ENCODE results near the gene HRH3. TPM values are rescaled to one million over a fixed set of nuclear protein-coding genes. Genes with fewer than 3 reads are reported as not detected.

Gene HRH3
- total RNA-seq, 2 donors from 2014 or later: 0.18 to 0.51 TPM

DNA sequence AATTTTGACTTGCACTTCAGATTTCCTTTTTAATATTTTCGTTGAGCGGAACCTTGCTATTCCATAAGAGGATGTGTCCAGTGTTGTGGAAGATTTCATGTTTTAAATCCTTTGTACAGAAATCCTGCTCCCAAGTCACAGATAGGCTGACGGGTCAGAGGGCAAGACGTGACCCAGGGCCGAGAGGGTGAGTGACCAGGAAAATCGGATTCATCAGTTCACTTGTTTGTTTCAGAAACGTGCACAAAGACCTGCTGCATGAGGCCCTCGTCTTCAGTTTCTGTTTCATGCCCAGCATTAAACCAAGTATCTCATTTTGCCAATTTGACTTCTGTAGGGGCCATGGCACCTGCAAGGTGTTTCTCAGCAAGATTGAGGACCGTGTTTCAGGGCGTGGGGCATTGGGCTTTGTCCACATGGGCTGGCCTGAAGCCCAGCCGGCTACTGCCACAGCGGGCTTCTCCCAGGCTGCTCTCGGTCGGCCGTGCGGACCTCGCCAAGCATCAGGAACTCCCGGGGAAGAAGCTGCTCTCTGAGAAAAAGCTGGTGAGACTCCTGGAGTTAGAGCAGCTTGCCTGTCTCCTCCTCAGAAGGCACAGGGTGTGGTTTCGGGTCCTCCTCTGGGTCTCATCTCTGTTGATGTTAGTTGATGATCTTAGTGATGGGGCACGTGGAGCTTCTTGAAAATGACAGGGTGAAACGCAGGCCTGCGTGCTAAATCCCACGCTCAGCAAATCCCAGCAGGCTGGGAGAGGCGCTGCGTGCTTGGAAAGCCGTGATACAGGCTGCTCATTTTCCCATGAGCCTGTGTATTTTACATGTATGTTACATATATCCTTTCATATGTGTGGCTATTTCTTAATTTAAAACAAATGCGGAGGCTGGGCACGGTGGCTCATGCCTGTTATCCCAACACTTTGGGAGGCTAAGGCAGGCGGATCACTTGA lies 26.7 kb downstream of the HRH3 start:
- H3K9me3 ChIP-seq: no peaks in the 10 kb centered on the region
- H3K36me3 ChIP-seq: peaks cover 0 to 7% of the 10 kb centered on the region in 2 donors
- no peak overlapping the region for H3K27ac ChIP-seq
- DNase-seq (ENCODE audit: low spot score): no peak
- no peaks in the 10 kb centered on the region for H3K4me1 ChIP-seq (replicated peaks)
- H3K27me3 ChIP-seq (replicated peaks; ENCODE audit: insufficient read depth): no peaks in the 10 kb centered on the region
- intact Hi-C loops (cut with DNase I): no loop called here
- no peak overlapping the region for H3K4me3 ChIP-seq
- no peak for TF ChIP-seq POLR2A (IDR thresholded peaks at IDR 0.05)
- no peak for TF ChIP-seq POLR2AphosphoS5 (IDR thresholded peaks at IDR 0.05)
- TF ChIP-seq, protein P1, sequence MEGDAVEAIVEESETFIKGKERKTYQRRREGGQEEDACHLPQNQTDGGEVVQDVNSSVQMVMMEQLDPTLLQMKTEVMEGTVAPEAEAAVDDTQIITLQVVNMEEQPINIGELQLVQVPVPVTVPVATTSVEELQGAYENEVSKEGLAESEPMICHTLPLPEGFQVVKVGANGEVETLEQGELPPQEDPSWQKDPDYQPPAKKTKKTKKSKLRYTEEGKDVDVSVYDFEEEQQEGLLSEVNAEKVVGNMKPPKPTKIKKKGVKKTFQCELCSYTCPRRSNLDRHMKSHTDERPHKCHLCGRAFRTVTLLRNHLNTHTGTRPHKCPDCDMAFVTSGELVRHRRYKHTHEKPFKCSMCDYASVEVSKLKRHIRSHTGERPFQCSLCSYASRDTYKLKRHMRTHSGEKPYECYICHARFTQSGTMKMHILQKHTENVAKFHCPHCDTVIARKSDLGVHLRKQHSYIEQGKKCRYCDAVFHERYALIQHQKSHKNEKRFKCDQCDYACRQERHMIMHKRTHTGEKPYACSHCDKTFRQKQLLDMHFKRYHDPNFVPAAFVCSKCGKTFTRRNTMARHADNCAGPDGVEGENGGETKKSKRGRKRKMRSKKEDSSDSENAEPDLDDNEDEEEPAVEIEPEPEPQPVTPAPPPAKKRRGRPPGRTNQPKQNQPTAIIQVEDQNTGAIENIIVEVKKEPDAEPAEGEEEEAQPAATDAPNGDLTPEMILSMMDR (IDR thresholded peaks at IDR 0.05): no peak
- 84% methylated on average over 29 of the region's 29 CpGs for WGBS

DNA sequence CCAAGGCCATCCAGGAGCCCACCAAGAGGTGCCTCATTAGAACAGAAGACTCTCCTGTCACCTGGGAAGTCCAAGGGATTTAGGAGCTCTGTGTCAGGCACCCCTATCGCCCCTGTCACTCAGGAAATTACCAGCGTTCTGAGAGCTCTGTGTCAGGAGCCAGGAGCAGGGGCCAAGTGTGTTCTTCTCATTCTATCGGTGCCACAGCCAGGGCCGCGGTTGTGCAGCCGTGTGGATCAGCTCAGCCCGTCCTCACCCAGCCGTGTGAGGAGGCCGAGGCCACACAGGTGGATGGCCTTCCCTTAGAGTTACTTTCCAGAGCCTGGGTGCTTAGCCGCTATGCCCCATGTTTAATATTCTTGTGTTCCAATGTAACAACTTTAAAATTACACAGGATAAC lies 27.4 kb downstream of the HRH3 start:
- 88% methylated on average over 10 of the region's 10 CpGs for WGBS
- TF ChIP-seq, protein P1 (IDR thresholded peaks at IDR 0.05): no peak
- no peak for TF ChIP-seq POLR2AphosphoS5 (IDR thresholded peaks at IDR 0.05)
- no peak for TF ChIP-seq POLR2A (IDR thresholded peaks at IDR 0.05)
- intact Hi-C loops (cut with DNase I): no loop called here
- DNase-seq (ENCODE audit: low spot score): no peak
- no peak overlapping the region for H3K4me3 ChIP-seq
- no peaks in the 10 kb centered on the region for H3K36me3 ChIP-seq
- H3K27ac ChIP-seq: no peak overlapping the region
- no peaks in the 10 kb centered on the region for H3K4me1 ChIP-seq (replicated peaks)
- no peaks in the 10 kb centered on the region for H3K27me3 ChIP-seq (replicated peaks; ENCODE audit: insufficient read depth)
- no peaks in the 10 kb centered on the region for H3K9me3 ChIP-seq

DNA sequence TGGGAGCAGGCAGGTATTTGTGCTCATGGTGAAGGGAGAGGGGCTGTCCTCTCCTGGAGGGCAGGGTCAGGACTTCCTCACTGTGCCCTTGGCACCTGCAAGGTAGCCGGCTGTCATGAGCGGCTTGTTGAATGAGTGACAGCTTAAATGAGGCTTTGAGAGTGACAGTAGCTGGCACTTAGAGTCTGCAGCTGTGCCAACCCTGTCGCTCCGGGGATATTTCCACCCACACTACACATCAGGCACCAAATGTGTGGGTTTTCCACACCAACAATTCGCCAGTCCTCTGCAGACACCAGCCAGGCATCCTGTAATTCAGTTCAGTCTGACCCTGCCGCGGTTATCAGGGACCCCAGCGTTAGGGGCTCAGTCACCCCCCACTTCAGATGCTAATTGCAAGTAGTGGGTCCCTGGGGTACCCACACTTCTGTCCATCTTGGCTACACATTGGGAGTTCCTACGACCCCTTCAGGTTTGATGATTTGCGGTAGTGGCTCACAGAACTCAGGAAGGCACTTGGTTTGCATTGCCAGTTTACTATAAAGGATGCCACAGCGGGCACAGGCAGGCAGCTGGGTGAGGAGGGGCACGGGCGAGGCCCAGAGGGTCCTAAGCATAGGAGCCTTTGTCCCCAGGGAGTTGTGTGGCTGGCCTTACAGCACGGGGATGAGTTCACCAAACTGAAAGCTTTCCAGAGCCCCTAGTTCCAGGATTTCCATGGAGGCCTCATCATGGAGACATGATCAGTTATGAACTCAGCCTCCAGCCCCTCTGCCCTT lies 28.1 kb downstream of the HRH3 start:
- Histone ChIP-seq H3K27ac (no peak overlapping the region), H3K9me3 (no peaks in the 10 kb centered on the region), H3K4me1 (replicated peaks) (no peaks in the 10 kb centered on the region), H3K36me3 (no peaks in the 10 kb centered on the region), H3K4me3 (no peak overlapping the region), H3K27me3 (replicated peaks; ENCODE audit: insufficient read depth) (no peaks in the 10 kb centered on the region)
- intact Hi-C loops (cut with DNase I): no loop called here
- TF ChIP-seq, protein P1 (IDR thresholded peaks at IDR 0.05): no peak
- TF ChIP-seq POLR2AphosphoS5 (IDR thresholded peaks at IDR 0.05): no peak
- no peak for TF ChIP-seq POLR2A (IDR thresholded peaks at IDR 0.05)
- 83% methylated on average over 14 of the region's 14 CpGs for WGBS
- no peak for DNase-seq (ENCODE audit: low spot score)

DNA sequence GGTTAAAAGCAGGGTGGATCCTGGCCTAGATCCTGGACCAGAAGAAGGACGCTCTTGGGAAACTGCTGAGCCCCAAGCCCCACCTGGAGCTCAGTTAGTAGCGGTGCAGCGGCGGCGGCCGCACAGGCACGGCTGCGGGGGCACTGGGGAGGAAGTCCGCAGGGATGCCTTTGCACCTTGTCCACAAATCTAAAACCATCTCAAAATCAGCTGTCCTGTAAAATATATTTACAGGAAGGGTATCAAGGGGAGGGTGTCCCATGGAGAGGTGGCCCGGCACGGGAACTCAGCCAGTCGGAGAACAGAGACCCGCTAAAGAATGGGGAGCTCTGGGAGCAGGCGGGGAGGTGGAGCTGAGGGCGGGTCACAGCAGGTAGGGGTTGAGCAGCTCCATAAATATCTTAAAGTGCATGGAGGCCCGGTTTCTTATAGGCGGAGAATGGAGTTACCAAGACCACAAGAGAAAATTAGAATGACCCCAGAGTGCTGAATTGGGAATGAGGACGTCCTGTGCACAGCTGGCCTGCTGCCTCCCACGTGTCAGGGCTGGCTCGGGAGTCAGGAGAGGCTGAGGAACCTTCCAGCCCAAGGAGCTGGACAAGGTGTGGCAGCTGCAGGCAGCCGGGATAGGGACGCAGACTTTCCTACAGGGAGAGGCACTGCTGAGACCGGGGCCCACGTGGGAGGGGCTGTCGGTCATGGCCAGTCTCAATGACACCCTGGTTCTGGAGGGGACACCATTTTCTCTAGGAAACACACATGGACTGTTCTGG lies 29.3 kb downstream of the HRH3 start:
- Histone ChIP-seq H3K27me3 (replicated peaks; ENCODE audit: insufficient read depth) (no peaks in the 10 kb centered on the region), H3K36me3 (no peaks in the 10 kb centered on the region), H3K4me3 (no peak overlapping the region), H3K4me1 (replicated peaks) (no peaks in the 10 kb centered on the region), H3K9me3 (no peaks in the 10 kb centered on the region), H3K27ac (no peak overlapping the region)
- no peak for DNase-seq (ENCODE audit: low spot score)
- intact Hi-C loops (cut with DNase I): no loop called here
- TF ChIP-seq, protein P1 (IDR thresholded peaks at IDR 0.05): no peak
- no peak for TF ChIP-seq POLR2A (IDR thresholded peaks at IDR 0.05)
- no peak for TF ChIP-seq POLR2AphosphoS5 (IDR thresholded peaks at IDR 0.05)
- 75% methylated on average over 25 of the region's 25 CpGs for WGBS

Measured in prostate gland (tissue), 2 donors.